Activated CD8-positive, alpha-beta memory T cell treated with anti-CD3 and anti-CD28 coated beads for 24 hours (primary cell): ENCODE measurements around the gene FAM187B.

ENCODE experiments used
- DNase-seq: peaks from one replicate; pipeline ENCODE4 v3.0.0-alpha.2; 2020

The FAM187B gene

DNA sequence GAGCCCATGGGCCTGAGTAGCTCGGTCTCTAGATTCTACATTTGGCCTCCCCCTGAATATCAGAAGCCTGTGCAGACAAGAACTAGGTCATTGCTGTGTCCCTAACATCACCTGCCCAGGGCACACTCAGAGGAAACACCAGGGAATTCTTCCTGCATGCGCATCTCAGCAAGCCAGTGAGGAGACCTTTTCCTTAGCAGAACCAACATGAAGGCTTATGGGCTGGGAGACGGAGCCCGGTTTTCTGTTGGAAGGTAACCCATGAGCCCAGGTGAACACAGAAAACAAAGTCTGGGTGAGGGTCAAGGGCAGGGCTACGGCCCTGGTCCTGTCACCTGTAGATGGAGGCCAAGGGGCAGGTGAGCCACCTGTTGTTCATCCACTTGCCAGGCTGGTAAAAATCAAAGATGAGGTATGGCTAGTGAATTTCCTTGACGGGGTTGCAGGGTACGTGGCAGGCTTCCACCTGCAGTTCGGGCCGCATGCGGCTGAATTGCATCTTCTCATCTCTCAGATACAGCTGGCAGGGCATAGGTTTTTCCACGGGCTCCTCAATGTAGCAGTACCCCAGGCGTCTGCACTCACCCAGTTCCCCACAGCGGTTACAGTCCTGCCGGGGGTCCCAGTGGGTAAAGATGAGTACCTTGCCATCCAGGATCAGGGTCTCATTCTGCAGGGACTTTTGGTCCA, 3.6 kb upstream of the FAM187B start:
- peak; percentile 38 for DNase-seq

DNA sequence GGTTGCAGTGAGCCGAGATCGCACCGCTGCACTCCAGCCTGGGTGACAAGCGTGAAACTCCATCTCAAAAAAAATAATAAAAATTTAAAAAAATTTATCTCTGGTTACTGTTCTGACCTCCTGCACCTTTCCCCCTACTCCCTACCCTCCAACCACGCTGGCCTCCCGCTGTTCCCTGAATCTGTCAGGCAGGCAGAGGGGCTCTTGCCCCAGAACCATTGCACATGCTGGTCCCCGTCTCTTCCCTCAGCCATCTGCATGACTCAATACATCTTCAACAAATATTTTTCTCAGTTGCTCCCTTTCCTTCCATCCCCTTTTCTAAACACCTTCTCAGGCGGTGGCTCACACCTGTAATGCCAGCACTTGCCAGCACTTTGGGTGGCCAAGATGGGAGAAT, 1.1 kb upstream of the FAM187B start:
- DNase-seq, result peak; percentile 38

DNA sequence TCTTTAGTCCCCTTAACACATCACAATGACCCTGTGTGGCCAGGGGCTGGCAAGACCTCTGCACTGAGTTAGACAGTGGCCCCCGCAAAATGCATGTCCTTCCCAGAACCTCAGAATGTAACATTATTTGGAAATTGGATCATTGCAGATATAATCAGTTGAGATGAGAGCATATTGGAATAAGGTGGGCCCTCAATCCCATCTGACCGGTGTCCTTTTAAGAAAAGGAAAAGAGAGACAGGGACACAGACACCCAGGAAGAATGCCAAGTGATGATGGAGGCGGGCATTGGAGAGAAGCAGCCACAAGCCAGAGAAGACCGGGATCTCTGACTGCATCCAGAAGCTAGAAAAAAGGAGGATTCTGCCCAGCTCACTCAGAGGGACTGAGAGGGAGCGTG, 1.8 kb downstream of the FAM187B start:
- no peak for DNase-seq

- peak; percentile 43 for DNase-seq
Observed at GRCh38 chr19:35225951-35226350, 2.6 kb downstream of the FAM187B start.

GRCh38 chr19:35224681-35225571, 3.6 kb downstream of the FAM187B start:
- peak; percentile 52 for DNase-seq

GRCh38 chr19:35223862-35224505, 4.6 kb downstream of the FAM187B start:
- DNase-seq, result peak; percentile 40

- DNase-seq, result peak; percentile 55
Observed at GRCh38 chr19:35223084-35223790, 5.3 kb downstream of the FAM187B start.

DNA sequence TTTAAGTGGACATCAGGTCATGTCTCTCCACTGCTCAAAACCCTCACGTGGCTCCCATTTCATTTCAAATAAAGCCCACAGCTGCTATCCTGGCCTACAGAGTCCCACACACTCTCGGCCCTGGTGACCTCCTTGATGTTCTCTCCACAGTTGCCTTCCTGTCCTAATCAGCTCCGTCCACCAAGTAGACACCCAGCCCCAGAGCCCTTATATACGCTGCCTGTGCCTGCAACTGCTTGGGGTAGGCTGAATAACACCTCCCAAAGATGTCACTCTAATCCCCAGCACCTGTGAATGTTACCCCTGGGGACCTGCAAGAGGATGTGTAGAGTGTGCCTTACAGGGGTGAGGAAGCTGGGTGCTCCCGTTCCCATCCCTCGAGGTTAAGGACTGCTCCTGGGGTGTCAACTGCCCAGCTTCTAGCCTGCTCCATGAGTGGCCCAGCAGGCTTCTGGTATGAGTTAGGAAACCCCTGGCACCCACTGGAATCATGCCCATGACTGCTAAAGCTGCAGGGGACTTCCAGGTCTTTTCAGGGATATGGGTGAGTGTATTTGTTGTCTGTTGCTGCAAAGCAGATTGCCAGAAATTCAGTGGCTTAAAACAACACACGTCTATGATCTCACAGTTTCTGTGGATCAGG, 6.0 kb downstream of the FAM187B start:
- DNase-seq, result peak; percentile 49

GRCh38 chr19:35220973-35221590, 7.5 kb downstream of the FAM187B start:
- DNase-seq, result peak; percentile 45

DNA sequence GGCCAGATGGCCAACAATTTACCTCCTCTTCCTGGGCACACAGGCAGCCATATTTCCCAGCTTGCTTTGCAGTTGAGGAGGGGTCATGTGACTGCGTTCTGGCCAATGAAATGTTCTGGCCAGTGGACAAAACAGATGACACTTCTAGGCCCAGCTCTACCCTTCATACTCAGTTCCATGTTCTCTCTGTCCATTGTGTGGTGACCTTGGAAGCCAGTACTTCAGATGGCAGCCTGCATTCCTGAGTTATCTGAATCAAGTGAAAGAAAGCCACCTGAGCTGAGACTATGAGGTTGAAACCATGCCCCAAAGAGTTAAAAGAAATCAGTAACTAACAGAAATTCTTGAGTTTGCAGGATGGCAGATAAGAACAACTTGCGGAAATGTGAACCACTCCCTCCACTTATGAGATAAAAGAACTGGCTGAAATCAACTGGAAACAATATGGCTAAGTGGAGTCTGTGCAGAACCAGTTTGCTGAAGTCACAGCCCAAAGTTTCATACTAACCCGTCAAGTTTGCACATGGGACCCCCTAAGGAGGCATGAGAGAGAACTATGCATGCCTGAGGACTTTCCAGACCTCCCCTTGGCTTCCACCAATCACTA, 8.1 kb downstream of the FAM187B start:
- peak; percentile 38 for DNase-seq

- no peak for DNase-seq
Observed at GRCh38 chr19:35219008-35219407, 9.5 kb downstream of the FAM187B start.

DNA sequence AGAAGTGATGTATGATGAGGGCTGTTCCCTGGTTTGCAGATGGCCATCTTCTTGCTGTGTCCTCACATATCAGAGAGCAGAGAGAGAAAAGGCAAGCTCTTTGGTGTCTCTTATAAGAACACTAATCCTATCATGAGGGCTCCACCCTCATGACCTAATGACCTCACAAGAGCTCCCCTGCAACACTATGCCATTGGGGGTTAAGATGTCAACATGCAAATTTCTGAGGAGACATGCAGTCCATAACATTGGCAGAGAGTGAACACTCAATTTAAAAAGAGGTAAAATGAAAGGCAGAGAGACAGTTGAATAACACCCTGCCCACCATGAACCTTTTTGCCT, 10.9 kb downstream of the FAM187B start:
- peak; percentile 19 for DNase-seq

GRCh38 chr19:35216833-35217648, 11.5 kb downstream of the FAM187B start:
- DNase-seq, result peak; percentile 63

DNA sequence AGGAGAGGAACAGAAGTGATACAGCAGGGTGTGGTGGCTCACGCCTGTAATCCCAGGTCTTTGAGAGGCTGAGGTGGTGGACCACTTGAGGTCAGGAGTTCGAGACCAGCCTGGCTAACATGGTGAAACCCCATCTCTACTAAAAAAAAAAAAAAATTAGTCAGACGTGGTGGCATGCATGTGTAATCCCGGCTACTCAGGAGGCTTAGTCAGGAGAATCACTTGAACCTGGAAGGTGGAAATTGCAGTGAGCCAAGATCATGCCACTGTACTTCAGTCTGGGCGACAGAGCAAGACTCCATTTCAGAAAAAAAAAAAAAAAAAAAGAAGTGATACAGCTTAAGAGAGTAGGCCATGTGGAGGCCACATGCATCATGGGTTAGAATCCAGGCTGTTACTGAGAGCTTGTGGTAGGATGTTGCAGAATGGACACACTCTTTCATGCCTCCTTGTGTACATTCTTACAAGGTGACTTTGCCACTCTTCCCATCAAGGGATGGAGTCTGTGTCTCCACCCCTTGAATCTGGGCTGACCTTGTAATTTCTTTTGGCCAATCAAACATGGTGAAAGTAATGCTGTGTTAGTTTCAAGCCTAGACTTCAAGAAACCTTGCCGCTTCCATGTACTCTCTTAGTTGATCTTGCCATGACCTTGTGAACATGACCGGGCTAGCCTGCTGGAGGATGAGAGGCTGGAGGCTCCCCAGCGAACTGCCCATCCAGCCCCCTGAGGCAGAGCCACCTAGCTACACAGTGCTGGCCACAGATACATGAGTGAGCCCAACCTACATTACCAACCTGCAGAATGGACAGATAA, 12.3 kb downstream of the FAM187B start:
- DNase-seq, result no peak

DNA sequence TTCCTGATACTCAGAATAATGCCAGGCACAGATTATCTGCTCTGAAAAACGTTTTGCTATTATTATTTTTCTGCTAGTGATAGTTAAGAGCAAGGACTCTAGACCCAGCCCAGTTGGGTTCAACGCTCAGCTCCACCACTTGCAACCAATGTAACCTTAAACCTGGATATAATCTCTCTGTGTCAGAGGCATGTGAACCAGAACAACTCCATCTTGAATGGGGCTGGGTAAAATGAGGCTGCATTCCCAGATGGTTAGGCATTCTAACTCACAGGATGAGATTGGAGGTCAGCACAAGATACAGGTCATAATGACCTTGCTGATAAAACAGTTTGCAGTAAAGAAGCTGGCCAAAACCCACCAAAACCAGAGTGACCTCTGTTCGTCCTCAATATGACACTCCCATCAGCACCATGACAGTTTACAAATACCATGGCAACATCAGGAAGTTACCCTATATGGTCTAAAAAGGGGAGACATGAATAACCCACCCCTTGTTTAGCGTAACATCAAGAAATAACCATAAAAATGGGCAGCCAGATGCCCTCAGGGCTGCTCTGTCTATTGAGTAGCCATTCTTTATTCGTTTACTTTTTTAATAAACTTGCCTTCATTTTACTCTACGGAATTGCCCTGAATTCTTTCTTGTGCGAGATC, 13.6 kb downstream of the FAM187B start:
- peak; percentile 53 for DNase-seq

DNA sequence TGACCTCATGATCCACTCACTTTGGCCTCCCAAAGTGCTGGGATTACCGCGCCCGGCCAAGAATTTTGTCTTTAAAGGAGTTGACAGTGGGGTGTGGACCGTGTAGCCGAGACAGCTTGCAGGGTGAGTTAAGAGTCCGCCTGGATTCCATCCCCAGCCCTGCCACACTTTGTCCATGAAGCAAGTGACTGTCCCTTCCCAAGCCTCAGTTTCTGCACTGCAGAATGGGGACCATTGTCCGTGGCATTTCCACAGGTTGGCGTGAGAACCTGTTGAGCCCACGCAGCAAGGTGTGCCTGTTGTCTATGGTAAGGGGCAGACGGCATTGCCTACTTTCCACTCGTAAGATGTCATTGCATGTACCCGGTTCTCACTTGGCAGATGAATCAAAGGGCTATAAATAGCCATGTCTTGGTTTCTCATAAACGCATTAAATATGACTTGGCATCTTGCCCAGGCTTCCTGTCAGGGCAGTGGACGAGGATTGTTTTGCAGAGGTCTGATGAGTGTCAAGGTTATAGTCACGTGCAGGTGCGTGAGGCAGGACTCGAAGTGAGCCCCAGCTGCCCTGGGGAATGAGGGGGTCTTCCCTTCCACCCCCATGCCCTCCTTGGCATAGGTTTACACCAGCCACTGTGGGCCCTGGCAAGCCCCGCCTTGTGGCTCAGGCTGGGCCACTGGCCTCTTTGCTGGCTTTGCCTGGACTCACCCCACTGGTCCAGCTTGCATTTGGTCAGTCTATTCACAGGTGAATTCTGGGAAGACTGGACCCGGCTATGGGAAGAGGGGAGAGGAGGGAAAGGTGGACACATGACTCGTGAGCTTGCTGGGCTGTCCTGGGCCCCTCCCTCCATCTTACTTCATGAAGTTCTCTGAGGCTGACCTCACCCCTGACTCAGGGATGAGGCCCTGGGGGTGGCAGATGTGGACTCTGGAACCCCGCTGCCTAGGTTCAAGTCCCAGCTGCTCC, 14.6 kb downstream of the FAM187B start:
- peak; percentile 85 for DNase-seq

GRCh38 chr19:35212241-35212640, 16.3 kb downstream of the FAM187B start:
- peak; percentile 60 for DNase-seq
